AG09309 (cell line): ENCODE results near the gene DGKB.

Source experiments
- DNase-seq: peaks from one replicate; pipeline ENCODE4 v3.0.0-alpha.2; 2010; ENCODE audit warnings: low read depth
- H3K4me3 ChIP-seq: 2 replicates; pipeline ENCODE4 v1.5.1; 2011; ENCODE audit warnings: mild to moderate bottlenecking, low read depth, low read length, moderate library complexity; ENCODE audit not compliant: control insufficient read depth
- TF ChIP-seq, protein P1 (sequence below): IDR thresholded peaks from 2 replicates; pipeline ENCODE4 v1.5.1; 2011; ENCODE audit warnings: mild to moderate bottlenecking, low read depth, low read length, inconsistent platforms; ENCODE audit not compliant: insufficient read depth, control insufficient read depth; ENCODE audit errors: missing control alignments

DGKB gene

DNA sequence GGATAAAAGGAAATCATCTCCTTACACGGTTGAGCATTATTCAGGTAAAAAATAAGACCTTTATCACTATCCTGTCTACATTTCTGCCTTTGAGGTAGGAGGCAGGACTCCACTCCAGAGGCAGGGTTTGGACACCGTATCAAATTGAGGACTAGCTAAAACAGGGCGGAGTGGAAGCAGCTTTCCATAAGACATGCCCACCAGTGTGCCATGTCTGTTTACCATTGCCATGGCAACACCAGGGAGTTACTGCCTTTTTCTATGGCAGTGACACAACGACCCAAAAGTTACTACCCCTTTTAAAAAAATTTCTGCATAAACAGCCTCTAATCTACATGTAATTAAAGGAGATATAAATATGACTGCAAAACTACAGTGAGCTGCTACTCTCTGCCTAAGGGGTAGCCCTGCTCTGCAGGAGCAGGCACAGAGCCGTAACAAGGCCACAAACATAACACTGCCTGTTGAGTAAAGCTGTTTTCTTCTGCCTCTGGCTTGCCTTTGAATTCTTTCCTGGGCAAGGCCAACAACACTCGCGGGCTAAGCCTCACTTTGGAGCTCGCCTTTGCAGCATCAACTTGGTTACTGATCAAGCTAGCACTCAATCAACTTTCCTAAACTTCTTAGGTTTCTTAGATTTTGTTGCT is 26.5 kb downstream of the DGKB start:
- DNase-seq, result no peak

DNA sequence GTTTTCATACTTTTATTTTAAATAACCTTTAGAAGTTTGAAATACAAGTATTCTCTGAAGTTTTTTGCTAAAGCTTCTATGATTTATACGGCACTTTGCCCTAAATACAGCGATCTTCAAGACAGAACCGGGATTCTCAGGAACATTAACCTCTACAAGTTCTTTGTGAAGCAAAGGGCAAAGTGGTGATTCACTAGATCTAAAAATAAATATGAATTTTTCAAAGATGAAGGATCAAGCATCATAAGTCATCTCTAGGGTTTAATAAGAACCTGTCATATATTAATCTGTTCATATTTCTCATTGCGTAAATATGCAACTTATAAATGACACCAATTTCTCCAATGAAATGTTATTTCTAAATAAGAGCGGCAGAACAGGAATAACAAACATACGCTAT is 30.7 kb downstream of the DGKB start:
- no peak overlapping the region for H3K4me3 ChIP-seq
- no peak for DNase-seq
- TF ChIP-seq, protein P1, sequence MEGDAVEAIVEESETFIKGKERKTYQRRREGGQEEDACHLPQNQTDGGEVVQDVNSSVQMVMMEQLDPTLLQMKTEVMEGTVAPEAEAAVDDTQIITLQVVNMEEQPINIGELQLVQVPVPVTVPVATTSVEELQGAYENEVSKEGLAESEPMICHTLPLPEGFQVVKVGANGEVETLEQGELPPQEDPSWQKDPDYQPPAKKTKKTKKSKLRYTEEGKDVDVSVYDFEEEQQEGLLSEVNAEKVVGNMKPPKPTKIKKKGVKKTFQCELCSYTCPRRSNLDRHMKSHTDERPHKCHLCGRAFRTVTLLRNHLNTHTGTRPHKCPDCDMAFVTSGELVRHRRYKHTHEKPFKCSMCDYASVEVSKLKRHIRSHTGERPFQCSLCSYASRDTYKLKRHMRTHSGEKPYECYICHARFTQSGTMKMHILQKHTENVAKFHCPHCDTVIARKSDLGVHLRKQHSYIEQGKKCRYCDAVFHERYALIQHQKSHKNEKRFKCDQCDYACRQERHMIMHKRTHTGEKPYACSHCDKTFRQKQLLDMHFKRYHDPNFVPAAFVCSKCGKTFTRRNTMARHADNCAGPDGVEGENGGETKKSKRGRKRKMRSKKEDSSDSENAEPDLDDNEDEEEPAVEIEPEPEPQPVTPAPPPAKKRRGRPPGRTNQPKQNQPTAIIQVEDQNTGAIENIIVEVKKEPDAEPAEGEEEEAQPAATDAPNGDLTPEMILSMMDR, result no peak

More for the DNA sequence above, 26.5 kb downstream of the DGKB start:
- H3K4me3 ChIP-seq, result no peak overlapping the region
- TF ChIP-seq, protein P1, result no peak

DNA sequence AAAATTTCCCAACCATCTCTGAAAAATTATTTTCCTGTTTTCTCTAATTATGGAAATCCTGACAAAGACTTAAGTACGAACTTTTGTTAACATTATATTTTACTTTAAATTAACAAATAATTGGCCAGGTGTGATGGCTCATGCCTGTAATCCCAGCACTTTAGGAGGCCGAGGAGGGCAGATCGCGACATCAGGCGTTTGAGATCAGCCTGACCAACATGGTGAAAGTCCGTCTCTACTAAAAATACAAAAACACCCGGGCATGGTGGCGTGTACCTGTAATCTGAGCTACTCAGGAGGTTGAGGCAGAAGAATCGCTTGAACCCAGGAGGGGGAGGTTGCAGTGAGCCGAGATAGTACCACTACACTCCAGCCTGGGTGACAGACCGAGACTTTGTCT is 32.2 kb downstream of the DGKB start:
- TF ChIP-seq, protein P1, result no peak
- DNase-seq, result no peak
- H3K4me3 ChIP-seq, result no peak overlapping the region

DNA sequence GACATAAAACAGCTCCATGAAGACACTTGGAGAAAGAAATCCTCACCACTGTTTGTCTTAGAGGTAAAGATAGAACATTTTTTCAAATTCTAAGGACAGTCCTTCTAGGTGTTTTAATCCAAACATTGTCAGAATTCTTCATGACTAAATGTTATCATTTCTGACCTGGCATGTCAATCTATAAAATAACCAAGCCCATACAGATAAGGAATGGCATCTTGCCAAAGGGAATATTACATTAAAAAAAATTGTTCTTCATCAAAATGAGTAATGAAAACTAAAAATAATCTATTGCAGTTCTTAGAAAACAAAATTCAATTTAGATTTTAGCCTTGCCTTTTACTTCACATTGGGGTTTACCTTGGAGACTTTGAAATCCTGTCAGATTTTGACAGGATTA is 33.6 kb downstream of the DGKB start:
- TF ChIP-seq, protein P1, result no peak
- no peak for DNase-seq
- no peak overlapping the region for H3K4me3 ChIP-seq

DNA sequence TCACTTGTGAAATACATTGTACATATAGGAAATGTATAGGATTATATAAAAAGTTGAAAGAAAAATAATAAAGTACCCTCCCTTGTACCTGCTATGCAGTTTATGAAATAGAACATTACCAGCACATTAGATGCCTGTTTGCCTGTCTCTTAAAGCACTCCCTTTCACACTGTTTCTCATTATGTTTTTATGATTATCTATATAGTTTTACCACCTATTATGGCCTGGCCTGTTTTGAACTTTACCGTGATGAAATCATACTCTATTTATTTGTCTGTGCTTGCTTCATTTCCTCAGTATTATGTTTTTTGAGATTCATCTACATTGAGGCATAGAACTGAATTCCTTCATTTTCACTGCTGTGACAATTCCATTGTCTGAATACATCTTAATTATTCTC is 41.1 kb downstream of the DGKB start:
- TF ChIP-seq, protein P1, result no peak
- no peak overlapping the region for H3K4me3 ChIP-seq
- no peak for DNase-seq

DNA sequence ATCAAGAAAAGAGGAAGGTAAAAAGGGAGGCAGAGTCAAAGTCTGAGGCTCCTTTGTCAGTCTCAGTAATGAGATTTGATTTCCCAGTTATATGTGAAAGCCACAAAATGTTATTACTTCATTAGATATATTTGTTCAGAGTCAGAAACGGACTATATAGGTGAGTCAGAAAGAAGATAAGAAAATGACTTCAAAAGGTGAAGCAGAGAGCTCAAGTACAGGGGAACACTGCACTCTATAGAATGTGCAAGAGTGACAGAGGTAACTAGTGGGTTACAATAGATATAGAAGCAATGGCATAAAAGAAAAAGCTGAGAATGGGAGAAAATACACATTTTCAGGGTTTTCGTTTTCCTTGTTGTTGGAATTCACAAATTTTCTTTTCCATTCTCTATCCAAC is 43.3 kb downstream of the DGKB start:
- TF ChIP-seq, protein P1, result no peak

More for the DNA sequence above, 43.3 kb downstream of the DGKB start:
- no peak for DNase-seq
- no peak overlapping the region for H3K4me3 ChIP-seq
